Gastroesophageal sphincter (tissue), 3 donors: ENCODE data around the gene PKP3.

Source experiments
- EP300 ChIP-seq: sonication (generic); formaldehyde crosslinking; IDR thresholded peaks from one replicate; pipeline ENCODE4 v1.6.1; 2017; ENCODE audit warnings: antibody characterized with exemption, mild to moderate bottlenecking
- POLR2A ChIP-seq, 2 donors: fragments of 450-650 bp; IDR thresholded peaks; one replicate each; pipeline ENCODE4 v1.6.1; 2017; ENCODE audit warnings: antibody characterized with exemption in 2 of 2, mild to moderate bottlenecking in 2 of 2, moderate library complexity in 1 of 2
- POLR2AphosphoS5 ChIP-seq: sonication (generic); formaldehyde crosslinking; IDR thresholded peaks from one replicate; pipeline ENCODE4 v1.6.1; 2017; ENCODE audit warnings: antibody characterized with exemption
- TF ChIP-seq, protein P1 (sequence below), 4 experiments: fragments of 200-600 bp in 2 of 4; fragments of 450-650 bp in 2 of 4; sonication (generic) in 1 of 4; IDR thresholded peaks; one replicate each; pipeline ENCODE4 v1.5.1; 2017 to 2019; ENCODE audit warnings: antibody characterized with exemption in 4 of 4, mild to moderate bottlenecking in 2 of 4, moderate library complexity in 2 of 4

DNA sequence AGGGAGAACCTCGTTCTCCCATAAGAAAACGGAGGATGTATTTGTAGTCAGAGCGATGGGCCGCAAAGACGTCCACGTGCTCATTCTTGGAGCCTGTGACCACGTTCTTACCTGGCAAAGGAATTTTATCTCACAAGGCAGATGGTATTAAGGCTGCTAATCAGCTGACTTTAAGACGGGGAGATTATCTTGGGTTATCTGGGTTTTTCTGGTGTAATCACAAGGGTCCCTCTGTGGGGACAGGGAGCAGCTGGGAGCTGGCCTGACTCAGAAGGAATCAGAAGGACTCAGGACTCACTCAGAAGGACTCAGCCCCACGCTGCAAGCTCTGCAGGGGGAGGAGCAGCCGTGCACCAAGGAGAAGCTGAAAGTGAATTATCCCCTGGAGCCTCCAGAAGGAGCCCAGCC lies 28.2 kb downstream of the PKP3 start:
- TF ChIP-seq, protein P1, sequence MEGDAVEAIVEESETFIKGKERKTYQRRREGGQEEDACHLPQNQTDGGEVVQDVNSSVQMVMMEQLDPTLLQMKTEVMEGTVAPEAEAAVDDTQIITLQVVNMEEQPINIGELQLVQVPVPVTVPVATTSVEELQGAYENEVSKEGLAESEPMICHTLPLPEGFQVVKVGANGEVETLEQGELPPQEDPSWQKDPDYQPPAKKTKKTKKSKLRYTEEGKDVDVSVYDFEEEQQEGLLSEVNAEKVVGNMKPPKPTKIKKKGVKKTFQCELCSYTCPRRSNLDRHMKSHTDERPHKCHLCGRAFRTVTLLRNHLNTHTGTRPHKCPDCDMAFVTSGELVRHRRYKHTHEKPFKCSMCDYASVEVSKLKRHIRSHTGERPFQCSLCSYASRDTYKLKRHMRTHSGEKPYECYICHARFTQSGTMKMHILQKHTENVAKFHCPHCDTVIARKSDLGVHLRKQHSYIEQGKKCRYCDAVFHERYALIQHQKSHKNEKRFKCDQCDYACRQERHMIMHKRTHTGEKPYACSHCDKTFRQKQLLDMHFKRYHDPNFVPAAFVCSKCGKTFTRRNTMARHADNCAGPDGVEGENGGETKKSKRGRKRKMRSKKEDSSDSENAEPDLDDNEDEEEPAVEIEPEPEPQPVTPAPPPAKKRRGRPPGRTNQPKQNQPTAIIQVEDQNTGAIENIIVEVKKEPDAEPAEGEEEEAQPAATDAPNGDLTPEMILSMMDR (IDR thresholded peaks at IDR 0.05), result no peak
- no peak for TF ChIP-seq POLR2A (IDR thresholded peaks at IDR 0.05)
- TF ChIP-seq POLR2AphosphoS5, result no peak
- no peak for TF ChIP-seq EP300
